Peyer's patch (tissue), 4 donors: Measurements from ENCODE around the gene RABGEF1. TPM values are rescaled to one million over a fixed set of nuclear protein-coding genes. Genes with fewer than 3 reads are reported as not detected.

ENCODE experiments used
- DNase-seq, 3 donors: peaks; one replicate each; pipeline ENCODE4 v3.0.0-alpha.2; 2017 to 2019
- H3K27ac ChIP-seq, 4 donors: fragments of 200-600 bp; sonication (generic); one replicate each; pipeline ENCODE4 v1.5.1; 2016 to 2019
- H3K27me3 ChIP-seq, 2 donors: fragments of 200-600 bp; sonication (generic); one replicate each; pipeline ENCODE4 v1.5.1; 2019
- H3K36me3 ChIP-seq, 3 donors: fragments of 200-600 bp; sonication (generic); one replicate each; pipeline ENCODE4 v1.5.1; 2016 to 2019
- H3K4me1 ChIP-seq, 4 donors: fragments of 200-600 bp; sonication (generic); one replicate each; pipeline ENCODE4 v1.5.1; 2016 to 2019
- H3K4me3 ChIP-seq, 4 donors: fragments of 200-600 bp; sonication (generic); 1 replicate in 3 of 4; 2 replicates in 1 of 4; pipeline ENCODE4 v1.5.1; 2016 to 2019; ENCODE audit warnings: mild to moderate bottlenecking in 1 of 4
- H3K9me3 ChIP-seq, 4 donors: fragments of 200-600 bp; sonication (generic); one replicate each; pipeline ENCODE4 v1.5.1; 2016 to 2019; ENCODE audit warnings: mild to moderate bottlenecking in 1 of 4
- POLR2A ChIP-seq, 2 donors: fragments of 450-650 bp; IDR thresholded peaks; one replicate each; pipeline ENCODE4 v1.5.1; 2017; ENCODE audit warnings: antibody characterized with exemption in 2 of 2, mild to moderate bottlenecking in 2 of 2, moderate library complexity in 2 of 2
- total RNA-seq, 4 donors: library from RNA; depleted of rRNA; stranded (reverse); fragments of >200 nt; gene quantifications; one replicate each; pipeline ENCODE4 v1.1.0, GENCODE V29; 2016
- TF ChIP-seq, protein P1 (sequence below), 6 experiments: fragments of 450-650 bp in 4 of 6; fragments of 200-600 bp in 2 of 6; sonication (generic) in 1 of 6; IDR thresholded peaks; one replicate each; pipeline ENCODE4 v1.5.1; 2017 to 2019; ENCODE audit warnings: antibody characterized with exemption in 6 of 6, mild to moderate bottlenecking in 3 of 6, moderate library complexity in 1 of 6

The RABGEF1 gene
- total RNA-seq, 4 donors from 2014 or later, result 24.2 to 47.9 (median 28.1) TPM

- no peaks in the 10 kb centered on the region for H3K36me3 ChIP-seq
- TF ChIP-seq POLR2A (IDR thresholded peaks at IDR 0.05), result no peak
- TF ChIP-seq, protein P1, sequence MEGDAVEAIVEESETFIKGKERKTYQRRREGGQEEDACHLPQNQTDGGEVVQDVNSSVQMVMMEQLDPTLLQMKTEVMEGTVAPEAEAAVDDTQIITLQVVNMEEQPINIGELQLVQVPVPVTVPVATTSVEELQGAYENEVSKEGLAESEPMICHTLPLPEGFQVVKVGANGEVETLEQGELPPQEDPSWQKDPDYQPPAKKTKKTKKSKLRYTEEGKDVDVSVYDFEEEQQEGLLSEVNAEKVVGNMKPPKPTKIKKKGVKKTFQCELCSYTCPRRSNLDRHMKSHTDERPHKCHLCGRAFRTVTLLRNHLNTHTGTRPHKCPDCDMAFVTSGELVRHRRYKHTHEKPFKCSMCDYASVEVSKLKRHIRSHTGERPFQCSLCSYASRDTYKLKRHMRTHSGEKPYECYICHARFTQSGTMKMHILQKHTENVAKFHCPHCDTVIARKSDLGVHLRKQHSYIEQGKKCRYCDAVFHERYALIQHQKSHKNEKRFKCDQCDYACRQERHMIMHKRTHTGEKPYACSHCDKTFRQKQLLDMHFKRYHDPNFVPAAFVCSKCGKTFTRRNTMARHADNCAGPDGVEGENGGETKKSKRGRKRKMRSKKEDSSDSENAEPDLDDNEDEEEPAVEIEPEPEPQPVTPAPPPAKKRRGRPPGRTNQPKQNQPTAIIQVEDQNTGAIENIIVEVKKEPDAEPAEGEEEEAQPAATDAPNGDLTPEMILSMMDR (IDR thresholded peaks at IDR 0.05), result no peak
- H3K4me3 ChIP-seq, result no peak overlapping the region
- no peak for DNase-seq
- no peaks in the 10 kb centered on the region for H3K27me3 ChIP-seq
- peaks cover 0 to 2% (median 0%) of the 10 kb centered on the region in 4 donors for H3K9me3 ChIP-seq
- no peak overlapping the region for H3K27ac ChIP-seq
- H3K4me1 ChIP-seq, result no peaks in the 10 kb centered on the region
These were observed 92.2 kb downstream of the RABGEF1 start for GRCh38 chr7:66832531-66833351.

DNA sequence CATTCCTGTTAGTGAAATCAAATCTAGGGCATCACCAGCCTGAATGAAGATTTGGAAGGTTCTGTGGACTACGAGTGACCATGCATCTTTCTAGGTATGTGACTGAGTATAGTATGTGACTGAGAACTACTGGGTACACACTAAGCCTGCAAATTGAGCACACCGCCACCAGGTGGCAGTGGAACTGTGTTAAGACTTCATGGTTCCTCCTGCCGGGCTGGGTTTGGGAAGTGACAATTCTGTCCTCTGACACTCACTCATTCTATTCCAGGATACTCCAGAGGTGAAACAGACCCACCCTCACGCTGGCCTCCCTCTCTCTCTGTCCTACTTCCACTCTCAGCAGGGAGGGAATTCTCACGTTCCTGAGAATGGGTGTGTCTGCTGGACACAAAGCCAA lies 96.5 kb downstream of the RABGEF1 start:
- DNase-seq, result peak in 2 of 3 donors; percentile 57 to 64
- H3K9me3 ChIP-seq, result peaks cover 0 to 2% (median 0%) of the 10 kb centered on the region in 4 donors
- no peaks in the 10 kb centered on the region for H3K27me3 ChIP-seq
- no peaks in the 10 kb centered on the region for H3K4me1 ChIP-seq
- no peaks in the 10 kb centered on the region for H3K36me3 ChIP-seq
- no peak overlapping the region for H3K27ac ChIP-seq
- H3K4me3 ChIP-seq, result no peak overlapping the region
- TF ChIP-seq, protein P1 (IDR thresholded peaks at IDR 0.05), result peak in 4 of 6 experiments; percentile 35 to 68 (median 53)
- no peak for TF ChIP-seq POLR2A (IDR thresholded peaks at IDR 0.05)

DNA sequence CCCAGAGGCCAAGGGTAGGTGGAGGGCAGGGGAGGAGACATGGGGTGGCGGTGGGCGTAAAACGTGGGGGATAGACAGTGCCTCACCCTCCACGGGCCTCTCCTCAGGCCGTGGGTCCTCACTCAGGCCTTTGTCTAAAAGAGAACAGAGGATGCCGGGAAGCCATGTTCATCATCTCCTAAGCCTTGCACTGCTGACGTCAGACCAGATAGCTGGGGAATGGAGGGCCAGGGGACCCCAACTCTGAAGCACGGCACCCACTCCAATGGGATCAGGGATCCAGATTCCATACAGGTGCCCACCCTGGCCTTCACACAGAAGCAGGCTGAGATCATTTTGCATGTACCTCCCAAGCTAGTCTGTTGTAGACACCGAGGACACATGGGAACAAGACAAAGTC lies 97.1 kb downstream of the RABGEF1 start:
- Histone ChIP-seq H3K36me3 (no peaks in the 10 kb centered on the region), H3K4me1 (no peaks in the 10 kb centered on the region), H3K4me3 (no peak overlapping the region), H3K27ac (no peak overlapping the region), H3K9me3 (peaks cover 0 to 2% (median 0%) of the 10 kb centered on the region in 4 donors), H3K27me3 (no peaks in the 10 kb centered on the region)
- no peak for DNase-seq
- TF ChIP-seq POLR2A (IDR thresholded peaks at IDR 0.05), result no peak
- TF ChIP-seq, protein P1 (IDR thresholded peaks at IDR 0.05), result no peak

GRCh38 chr7:66839814-66840213 lies 99.3 kb downstream of the RABGEF1 start:
- Histone ChIP-seq H3K4me3 (no peak overlapping the region), H3K36me3 (no peaks in the 10 kb centered on the region), H3K9me3 (peaks cover 0 to 2% (median 0%) of the 10 kb centered on the region in 4 donors), H3K27me3 (no peaks in the 10 kb centered on the region), H3K4me1 (peaks cover 0 to 6% (median 0%) of the 10 kb centered on the region in 4 donors), H3K27ac (no peak overlapping the region)
- DNase-seq, result no peak
- no peak for TF ChIP-seq POLR2A (IDR thresholded peaks at IDR 0.05)
- TF ChIP-seq, protein P1 (IDR thresholded peaks at IDR 0.05), result no peak

GRCh38 chr7:66840316-66840715 lies 99.8 kb downstream of the RABGEF1 start:
- H3K9me3 ChIP-seq, result peaks cover 0 to 2% (median 0%) of the 10 kb centered on the region in 4 donors
- TF ChIP-seq, protein P1 (IDR thresholded peaks at IDR 0.05), result no peak
- TF ChIP-seq POLR2A (IDR thresholded peaks at IDR 0.05), result no peak
- DNase-seq, result no peak

More at GRCh38 chr7:66840316-66840715, 99.8 kb downstream of the RABGEF1 start:
- peaks cover 0 to 8% (median 0%) of the 10 kb centered on the region in 4 donors for H3K4me1 ChIP-seq
- no peaks in the 10 kb centered on the region for H3K36me3 ChIP-seq
- H3K4me3 ChIP-seq, result no peak overlapping the region
- H3K27ac ChIP-seq, result no peak overlapping the region
- no peaks in the 10 kb centered on the region for H3K27me3 ChIP-seq
